GM23248 (cell line): ENCODE measurements around the gene SV2C. TPM values are rescaled to one million over a fixed set of nuclear protein-coding genes. Genes with fewer than 3 reads are reported as not detected.
"Not testable (repeated sequence)": the region's sequence is repeated elsewhere in the genome, so short reads cannot be mapped to it uniquely, and the experiment has no call there.

Source experiments
- DNase-seq: peaks from one replicate; pipeline ENCODE4 v3.0.0-alpha.2; 2015
- H2AFZ ChIP-seq: fragments of 200-600 bp; sonication (generic); 2 replicates; pipeline ENCODE4 v1.6.1; 2016; ENCODE audit warnings: antibody characterized with exemption
- H3F3A ChIP-seq: fragments of 200-600 bp; sonication (generic); 2 replicates; pipeline ENCODE4 v1.6.1; 2016; ENCODE audit warnings: mild to moderate bottlenecking, antibody characterized with exemption, mixed run types; ENCODE audit not compliant: insufficient read depth
- H3K27ac ChIP-seq: fragments of 200-600 bp; sonication (generic); 2 replicates; pipeline ENCODE4 v1.5.1; 2016; ENCODE audit warnings: mild to moderate bottlenecking
- H3K27me3 ChIP-seq: fragments of 200-600 bp; sonication (generic); replicated peaks from 2 replicates; pipeline ENCODE4 v1.6.1; 2016; ENCODE audit warnings: mild to moderate bottlenecking; ENCODE audit not compliant: insufficient read depth
- H3K36me3 ChIP-seq: fragments of 200-600 bp; sonication (generic); 2 replicates; pipeline ENCODE4 v1.6.1; 2016; ENCODE audit warnings: low read depth, mild to moderate bottlenecking
- H3K4me1 ChIP-seq: fragments of 200-600 bp; sonication (generic); 2 replicates; pipeline ENCODE4 v1.6.1; 2016; ENCODE audit warnings: mild to moderate bottlenecking; ENCODE audit not compliant: insufficient read depth
- H3K4me2 ChIP-seq: fragments of 200-600 bp; sonication (generic); one replicate; pipeline ENCODE4 v1.6.1; 2016; ENCODE audit warnings: mild to moderate bottlenecking; ENCODE audit not compliant: unreplicated experiment
- H3K4me3 ChIP-seq: fragments of 200-600 bp; sonication (generic); 2 replicates; pipeline ENCODE4 v1.5.1; 2016; ENCODE audit warnings: mild to moderate bottlenecking
- H3K79me2 ChIP-seq: fragments of 200-600 bp; sonication (generic); 2 replicates; pipeline ENCODE4 v1.6.1; 2016; ENCODE audit warnings: mild to moderate bottlenecking; ENCODE audit not compliant: insufficient read depth
- H3K9ac ChIP-seq: fragments of 200-600 bp; sonication (generic); 2 replicates; pipeline ENCODE4 v1.6.1; 2016; ENCODE audit warnings: mild to moderate bottlenecking
- H3K9me2 ChIP-seq: fragments of 200-600 bp; sonication (generic); 2 replicates; pipeline ENCODE4 v1.6.1; 2016; ENCODE audit warnings: mixed run types, mild to moderate bottlenecking, moderate library complexity; ENCODE audit not compliant: insufficient read depth
- H3K9me3 ChIP-seq: fragments of 200-600 bp; sonication (generic); one replicate; pipeline ENCODE4 v1.6.1; 2017; ENCODE audit warnings: low read depth
- H4K20me1 ChIP-seq: fragments of 200-600 bp; sonication (generic); 2 replicates; pipeline ENCODE4 v1.6.0; 2016; ENCODE audit not compliant: insufficient read depth
- EZH2 ChIP-seq: fragments of 200-600 bp; sonication (generic); IDR thresholded peaks from 2 replicates; pipeline ENCODE4 v1.6.1; 2018; ENCODE audit warnings: antibody characterized with exemption, mild to moderate bottlenecking; ENCODE audit not compliant: insufficient read depth, poor library complexity, severe bottlenecking
- EZH2phosphoT487 ChIP-seq: fragments of 200-600 bp; sonication (generic); IDR thresholded peaks from 2 replicates; pipeline ENCODE4 v1.6.1; 2018; ENCODE audit warnings: antibody characterized with exemption, moderate library complexity, mild to moderate bottlenecking, low read depth; ENCODE audit not compliant: insufficient read depth
- WGBS, 2 experiments: methylation state at CpG; one replicate each; pipeline ENCODE4 v1.1.6; 2015 to 2017; ENCODE audit warnings: low lambda C conversion rate in 2 of 2, low coverage in 1 of 2; ENCODE audit errors: missing lambda C conversion rate in 2 of 2; 5-methylcytosine and 5-hydroxymethylcytosine counted together
- in situ Hi-C: fragments of 300-500 bp; cut with MboI; formaldehyde crosslinking; loops from 2 replicates; pipeline ENCODE4 v1.15.0; 2020
- polyA plus RNA-seq: library from polyadenylated mRNA; unstranded; fragments of >200 nt; fragmentation: Nextera tagmentation; extraction: Ambion mirVana; gene quantifications from 2 replicates; pipeline ENCODE4 v1.2.1, GENCODE V29; 2016
- total RNA-seq: library from RNA; depleted of rRNA; stranded (reverse); fragments of >200 nt; shearing (Covaris generic); gene quantifications from 2 replicates; pipeline ENCODE4 v1.2.3, GENCODE V29; 2014

The SV2C gene
- total and polyA plus RNA-seq, 2 experiments from 2014 or later: not detected

GRCh38 chr5:76299592-76299991, 216.4 kb downstream of the SV2C start:
- Histone ChIP-seq H3F3A (no peaks in the 10 kb centered on the region), H3K9me2 (no peaks in the 10 kb centered on the region), H3K27ac (no peak overlapping the region), H3K9ac (no peak overlapping the region), H3K36me3 (no peaks in the 10 kb centered on the region), H3K4me1 (no peaks in the 10 kb centered on the region), H2AFZ (no peak overlapping the region), H3K9me3 (no peaks in the 10 kb centered on the region), H4K20me1 (no peaks in the 10 kb centered on the region), H3K4me2 (no peak overlapping the region), H3K4me3 (no peak overlapping the region), H3K79me2 (no peaks in the 10 kb centered on the region), H3K27me3 (no peaks in the 10 kb centered on the region)
- TF ChIP-seq EZH2phosphoT487 (no peak), EZH2 (no peak)
- DNase-seq: no peak
- in situ Hi-C loops: no loop called here
- WGBS, 2 experiments: 0 to 6% methylated on average over 2 of the region's 2 CpGs

- H3K4me1 ChIP-seq, in situ Hi-C loops, H3K27ac ChIP-seq, H2AFZ ChIP-seq, H4K20me1 ChIP-seq, H3K79me2 ChIP-seq, H3K9ac ChIP-seq, H3K4me2 ChIP-seq, H3F3A ChIP-seq, H3K4me3 ChIP-seq, H3K36me3 ChIP-seq, H3K9me2 ChIP-seq, H3K9me3 ChIP-seq, DNase-seq, H3K27me3 ChIP-seq: not testable (repeated sequence)
- 0% methylated on average over 1 of the region's 1 CpG for WGBS, 2 experiments
Observed at GRCh38 chr5:76301932-76302331, 218.7 kb downstream of the SV2C start.

GRCh38 chr5:76302661-76303060, 219.5 kb downstream of the SV2C start:
- H3K36me3 ChIP-seq, H3K79me2 ChIP-seq, H3K9me2 ChIP-seq, H2AFZ ChIP-seq, H3K27ac ChIP-seq, DNase-seq, H3K4me1 ChIP-seq, H3K4me3 ChIP-seq, H3F3A ChIP-seq, H4K20me1 ChIP-seq, H3K9ac ChIP-seq, H3K9me3 ChIP-seq, in situ Hi-C loops, H3K4me2 ChIP-seq, H3K27me3 ChIP-seq: not testable (repeated sequence)

GRCh38 chr5:76303921-76304320, 220.7 kb downstream of the SV2C start:
- Histone ChIP-seq H3K27ac (no peak overlapping the region), H3K9me3 (no peaks in the 10 kb centered on the region), H3K4me2 (no peak overlapping the region), H3F3A (no peaks in the 10 kb centered on the region), H3K79me2 (no peaks in the 10 kb centered on the region), H3K4me3 (no peak overlapping the region), H3K27me3 (no peaks in the 10 kb centered on the region), H3K36me3 (no peaks in the 10 kb centered on the region), H3K9me2 (no peaks in the 10 kb centered on the region), H4K20me1 (no peaks in the 10 kb centered on the region), H3K4me1 (no peaks in the 10 kb centered on the region), H2AFZ (no peak overlapping the region), H3K9ac (no peak overlapping the region)
- TF ChIP-seq EZH2 (no peak), EZH2phosphoT487 (no peak)
- in situ Hi-C loops: no loop called here
- 52 to 58% methylated on average over 7 of the region's 7 CpGs for WGBS, 2 experiments
- DNase-seq: peak; percentile 4

- no peaks in the 10 kb centered on the region for H3K9me3 ChIP-seq
- DNase-seq: peak; percentile 2
- WGBS, 2 experiments: 12 to 13% methylated on average over 2 of the region's 2 CpGs
- no peak for TF ChIP-seq EZH2
- no peak for TF ChIP-seq EZH2phosphoT487
- H3K4me2 ChIP-seq: no peak overlapping the region
- no peaks in the 10 kb centered on the region for H3K79me2 ChIP-seq
- no peaks in the 10 kb centered on the region for H3K36me3 ChIP-seq
- in situ Hi-C loops: no loop called here
- H3K27me3 ChIP-seq: no peaks in the 10 kb centered on the region
- H2AFZ ChIP-seq: no peak overlapping the region
- no peaks in the 10 kb centered on the region for H3K4me1 ChIP-seq
- H3K4me3 ChIP-seq: no peak overlapping the region
- no peaks in the 10 kb centered on the region for H4K20me1 ChIP-seq
- H3F3A ChIP-seq: no peaks in the 10 kb centered on the region
- no peak overlapping the region for H3K9ac ChIP-seq
- H3K27ac ChIP-seq: no peak overlapping the region
- no peaks in the 10 kb centered on the region for H3K9me2 ChIP-seq
Observed at GRCh38 chr5:76305269-76305668, 222.1 kb downstream of the SV2C start.
